ENCODE results near the gene FLRT3.

FLRT3 gene

GRCh38 chr20:14291502-14291901 is 45.9 kb downstream of the FLRT3 start:
- Histone ChIP-seq H3K79me2 (no peaks in the 10 kb centered on the region), H3K36me3 (ENCODE audit: control insufficient read depth, insufficient read depth, low read length) (no peaks in the 10 kb centered on the region), H3K4me1 (no peaks in the 10 kb centered on the region), H3K9ac (no peak overlapping the region), H3K9me3 (ENCODE audit: control insufficient read depth, low read length) (no peaks in the 10 kb centered on the region), H3K27ac (no peak overlapping the region), H3K27me3 (ENCODE audit: control insufficient read depth, insufficient read depth, low read length) (no peaks in the 10 kb centered on the region), H3K4me3 (ENCODE audit: low read depth, low read length) (no peak overlapping the region), H2AFZ (no peak overlapping the region), H3K4me2 (ENCODE audit: low read length) (no peak overlapping the region)
- TF ChIP-seq CTCF (IDR thresholded peaks at IDR 0.05), result no peak

DNA sequence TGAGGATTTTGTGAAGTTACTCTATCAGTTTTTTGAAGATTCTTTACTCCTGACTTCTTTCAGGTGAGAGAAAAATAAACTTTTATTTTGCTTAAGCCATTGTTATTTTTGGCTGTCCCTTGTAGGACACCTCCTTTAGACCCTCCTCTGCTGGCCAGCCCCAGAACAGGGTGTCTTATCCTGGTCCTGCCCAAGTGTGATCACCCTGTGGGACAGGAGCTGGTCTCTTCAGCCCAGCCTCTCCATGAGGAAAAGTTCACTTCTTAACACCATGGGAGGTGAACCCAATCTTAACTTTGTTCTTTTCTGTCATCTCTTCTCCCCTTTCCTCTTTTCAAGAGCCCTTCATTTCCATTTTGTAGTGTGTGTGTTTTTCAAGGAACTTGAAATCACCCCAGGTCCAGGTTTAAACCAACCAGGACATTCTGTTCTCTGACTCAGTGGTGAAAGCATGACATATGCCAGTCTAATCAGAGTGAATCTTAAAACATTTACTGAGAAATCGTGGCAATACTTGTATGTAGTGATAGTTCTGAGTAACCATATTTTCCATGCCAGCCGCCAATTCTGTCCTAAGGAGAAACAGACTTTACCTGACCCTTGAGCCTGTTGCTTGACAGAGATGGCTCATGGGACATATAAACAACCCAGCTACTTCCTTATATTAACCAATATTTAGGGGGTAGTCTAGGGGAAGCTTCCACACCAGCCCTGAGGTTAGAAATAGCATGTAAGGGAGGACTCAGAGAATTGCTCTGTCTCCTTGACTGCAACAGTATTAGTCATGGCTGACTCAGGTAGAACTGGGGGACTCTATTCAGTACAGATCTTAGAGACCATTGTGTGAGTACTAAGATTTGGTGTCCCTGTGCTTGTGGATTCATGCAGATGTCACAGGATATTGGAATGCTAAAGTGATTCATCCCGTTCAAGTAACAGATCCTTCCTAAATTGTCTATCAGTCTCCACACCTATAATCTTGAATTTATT is 48.8 kb downstream of the FLRT3 start:
- H3K36me3 ChIP-seq (ENCODE audit: control insufficient read depth, insufficient read depth, low read length), result no peaks in the 10 kb centered on the region
- no peak overlapping the region for H3K4me3 ChIP-seq (ENCODE audit: low read depth, low read length)
- no peaks in the 10 kb centered on the region for H3K4me1 ChIP-seq
- H3K27ac ChIP-seq, result no peak overlapping the region
- no peak for TF ChIP-seq CTCF (IDR thresholded peaks at IDR 0.05)
- no peak overlapping the region for H2AFZ ChIP-seq
- no peak overlapping the region for H3K9ac ChIP-seq
- no peak overlapping the region for H3K4me2 ChIP-seq (ENCODE audit: low read length)
- no peaks in the 10 kb centered on the region for H3K27me3 ChIP-seq (ENCODE audit: control insufficient read depth, insufficient read depth, low read length)
- H3K79me2 ChIP-seq, result no peaks in the 10 kb centered on the region
- H3K9me3 ChIP-seq (ENCODE audit: control insufficient read depth, low read length), result no peaks in the 10 kb centered on the region

DNA sequence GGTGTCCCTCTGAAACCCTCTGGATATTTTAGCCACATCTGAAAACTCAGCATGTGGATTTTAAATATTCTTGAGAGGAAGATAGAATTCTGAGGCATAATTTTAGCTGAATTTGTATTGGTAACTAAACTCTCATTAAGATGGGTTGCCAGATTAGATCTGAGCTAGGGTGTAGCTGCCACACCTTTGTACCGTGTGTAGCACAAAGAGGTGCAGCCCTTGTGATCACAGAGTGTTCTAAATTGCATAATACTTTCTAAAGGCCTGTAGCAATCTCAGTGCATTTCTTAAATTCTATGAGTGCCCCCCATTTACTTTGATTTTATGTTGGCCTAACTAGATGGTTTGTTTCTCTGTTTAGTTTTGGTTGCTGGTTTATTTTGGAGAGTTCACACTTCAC is 53.0 kb downstream of the FLRT3 start:
- Histone ChIP-seq H3K27ac (no peak overlapping the region), H3K9me3 (ENCODE audit: control insufficient read depth, low read length) (no peaks in the 10 kb centered on the region), H3K79me2 (no peaks in the 10 kb centered on the region), H3K36me3 (ENCODE audit: control insufficient read depth, insufficient read depth, low read length) (no peaks in the 10 kb centered on the region), H2AFZ (no peak overlapping the region), H3K4me1 (no peaks in the 10 kb centered on the region), H3K27me3 (ENCODE audit: control insufficient read depth, insufficient read depth, low read length) (no peaks in the 10 kb centered on the region), H3K4me3 (ENCODE audit: low read depth, low read length) (no peak overlapping the region), H3K9ac (no peak overlapping the region), H3K4me2 (ENCODE audit: low read length) (no peak overlapping the region)
- TF ChIP-seq CTCF (IDR thresholded peaks at IDR 0.05), result no peak

DNA sequence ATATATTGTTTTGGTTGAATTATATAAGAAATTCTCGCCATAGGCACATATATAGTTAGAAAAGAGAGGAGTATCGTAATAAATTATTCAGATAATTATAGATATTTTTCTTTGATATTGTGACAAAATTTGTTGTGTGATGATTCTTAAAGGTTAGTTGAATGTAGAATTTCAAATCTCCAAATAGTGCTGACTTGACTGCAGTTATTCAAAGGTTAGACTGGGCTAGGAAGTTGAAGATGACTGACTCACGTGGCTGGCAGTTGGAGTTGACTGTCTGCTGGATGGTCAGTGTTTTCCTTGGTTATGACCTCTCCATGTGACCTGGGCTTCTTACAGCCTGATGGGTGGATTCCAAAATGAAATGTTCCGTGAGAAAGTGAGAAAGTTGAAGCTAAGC is 55.3 kb downstream of the FLRT3 start:
- no peak overlapping the region for H3K4me2 ChIP-seq (ENCODE audit: low read length)
- H3K4me3 ChIP-seq (ENCODE audit: low read depth, low read length), result no peak overlapping the region
- no peaks in the 10 kb centered on the region for H3K36me3 ChIP-seq (ENCODE audit: control insufficient read depth, insufficient read depth, low read length)
- no peak for TF ChIP-seq CTCF (IDR thresholded peaks at IDR 0.05)
- H3K27ac ChIP-seq, result no peak overlapping the region
- H3K27me3 ChIP-seq (ENCODE audit: control insufficient read depth, insufficient read depth, low read length), result no peaks in the 10 kb centered on the region
- no peak overlapping the region for H3K9ac ChIP-seq
- no peaks in the 10 kb centered on the region for H3K9me3 ChIP-seq (ENCODE audit: control insufficient read depth, low read length)
- H3K79me2 ChIP-seq, result no peaks in the 10 kb centered on the region
- no peaks in the 10 kb centered on the region for H3K4me1 ChIP-seq
- no peak overlapping the region for H2AFZ ChIP-seq

All from parathyroid adenoma (tissue), 2 donors.